DOHH2 (cell line): ENCODE results near the gene TMCO4.

Source experiments
- H3F3A ChIP-seq: fragments of 200-600 bp; sonication (generic), shearing (Covaris generic); 2 replicates; pipeline ENCODE4 v1.6.0; 2016; ENCODE audit warnings: antibody characterized with exemption, mild to moderate bottlenecking; ENCODE audit not compliant: control insufficient read depth, insufficient read depth
- H3K27ac ChIP-seq: fragments of 200-600 bp; sonication (generic); 2 replicates; pipeline ENCODE4 v1.5.1; 2014; ENCODE audit warnings: low read depth, mild to moderate bottlenecking, low read length, moderate library complexity
- H3K27me3 ChIP-seq: fragments of 200-600 bp; sonication (generic); 2 replicates; pipeline ENCODE4 v1.6.1; 2014; ENCODE audit warnings: mild to moderate bottlenecking, low read length, mixed read lengths; ENCODE audit not compliant: control insufficient read depth
- H3K36me3 ChIP-seq: fragments of 200-600 bp; sonication (generic); 2 replicates; pipeline ENCODE4 v1.6.1; 2014; ENCODE audit warnings: mild to moderate bottlenecking, low read length, moderate library complexity, mixed read lengths; ENCODE audit not compliant: control insufficient read depth
- H3K4me1 ChIP-seq: fragments of 200-600 bp; sonication (generic); 2 replicates; pipeline ENCODE4 v1.6.1; 2014; ENCODE audit warnings: mild to moderate bottlenecking, low read length, mixed read lengths; ENCODE audit not compliant: control insufficient read depth
- H3K4me2 ChIP-seq: fragments of 200-600 bp; sonication (generic); 2 replicates; pipeline ENCODE4 v1.6.0; 2014; ENCODE audit warnings: mild to moderate bottlenecking, low read length, moderate library complexity
- H3K4me3 ChIP-seq: fragments of 200-600 bp; sonication (generic); 2 replicates; pipeline ENCODE4 v1.5.1; 2014; ENCODE audit warnings: mild to moderate bottlenecking, low read length, mixed read lengths
- H3K79me2 ChIP-seq: fragments of 200-600 bp; sonication (generic); 2 replicates; pipeline ENCODE4 v1.6.1; 2014; ENCODE audit warnings: mild to moderate bottlenecking, low read length, mixed read lengths; ENCODE audit not compliant: control insufficient read depth
- H3K9me2 ChIP-seq: fragments of 200-600 bp; sonication (generic); replicated peaks from 2 replicates; pipeline ENCODE4 v1.6.1; 2014; ENCODE audit warnings: mild to moderate bottlenecking, low read length, mixed read lengths; ENCODE audit not compliant: control insufficient read depth
- H3K9me3 ChIP-seq: fragments of 200-600 bp; sonication (generic); 2 replicates; pipeline ENCODE4 v1.6.1; 2014; ENCODE audit warnings: antibody characterized with exemption, low read length, mixed read lengths; ENCODE audit not compliant: control insufficient read depth, insufficient read depth
- H4K20me1 ChIP-seq: fragments of 200-600 bp; sonication (generic); 2 replicates; pipeline ENCODE4 v1.6.0; 2014; ENCODE audit warnings: low read depth, mild to moderate bottlenecking, antibody characterized with exemption, low read length, moderate library complexity; ENCODE audit not compliant: control insufficient read depth, insufficient read depth
- EZH2phosphoT487 ChIP-seq: fragments of 200-600 bp; sonication (generic); IDR thresholded peaks from 2 replicates; pipeline ENCODE4 v1.6.1; 2017; ENCODE audit warnings: borderline replicate concordance, mild to moderate bottlenecking, antibody characterized with exemption, low read length, moderate library complexity, mixed read lengths
- TF ChIP-seq, protein P1 (sequence below): fragments of 200-600 bp; sonication (generic); IDR thresholded peaks from one replicate; pipeline ENCODE4 v1.5.1; 2014; ENCODE audit warnings: antibody characterized with exemption, mild to moderate bottlenecking, low read depth, low read length; ENCODE audit not compliant: poor library complexity, severe bottlenecking

TMCO4 gene

DNA sequence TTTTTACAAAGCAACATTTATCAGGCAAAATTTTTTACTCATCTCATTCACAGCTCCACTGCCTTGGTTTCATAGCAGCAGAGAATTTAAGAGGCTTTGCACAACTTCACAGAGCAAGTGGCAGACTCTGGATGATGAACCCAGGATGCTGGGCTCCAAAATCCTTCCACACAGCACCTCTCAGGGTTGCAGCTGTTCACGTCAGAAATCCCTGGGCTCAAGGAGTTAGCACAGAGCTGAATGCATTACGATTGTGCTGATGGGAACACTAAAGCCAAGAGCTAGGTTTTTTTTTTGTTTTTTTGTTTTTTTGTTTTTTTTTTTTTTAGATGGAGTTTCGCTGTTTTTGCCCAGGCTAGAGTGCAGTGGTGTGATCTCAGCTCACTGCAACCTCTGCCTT is 137.4 kb downstream of the TMCO4 start:
- no peak overlapping the region for H3K4me2 ChIP-seq
- H4K20me1 ChIP-seq = no peaks in the 10 kb centered on the region
- no peaks in the 10 kb centered on the region for H3K79me2 ChIP-seq
- TF ChIP-seq, protein P1, sequence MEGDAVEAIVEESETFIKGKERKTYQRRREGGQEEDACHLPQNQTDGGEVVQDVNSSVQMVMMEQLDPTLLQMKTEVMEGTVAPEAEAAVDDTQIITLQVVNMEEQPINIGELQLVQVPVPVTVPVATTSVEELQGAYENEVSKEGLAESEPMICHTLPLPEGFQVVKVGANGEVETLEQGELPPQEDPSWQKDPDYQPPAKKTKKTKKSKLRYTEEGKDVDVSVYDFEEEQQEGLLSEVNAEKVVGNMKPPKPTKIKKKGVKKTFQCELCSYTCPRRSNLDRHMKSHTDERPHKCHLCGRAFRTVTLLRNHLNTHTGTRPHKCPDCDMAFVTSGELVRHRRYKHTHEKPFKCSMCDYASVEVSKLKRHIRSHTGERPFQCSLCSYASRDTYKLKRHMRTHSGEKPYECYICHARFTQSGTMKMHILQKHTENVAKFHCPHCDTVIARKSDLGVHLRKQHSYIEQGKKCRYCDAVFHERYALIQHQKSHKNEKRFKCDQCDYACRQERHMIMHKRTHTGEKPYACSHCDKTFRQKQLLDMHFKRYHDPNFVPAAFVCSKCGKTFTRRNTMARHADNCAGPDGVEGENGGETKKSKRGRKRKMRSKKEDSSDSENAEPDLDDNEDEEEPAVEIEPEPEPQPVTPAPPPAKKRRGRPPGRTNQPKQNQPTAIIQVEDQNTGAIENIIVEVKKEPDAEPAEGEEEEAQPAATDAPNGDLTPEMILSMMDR = no peak
- no peak for TF ChIP-seq EZH2phosphoT487
- H3K9me2 ChIP-seq = no peaks in the 10 kb centered on the region
- no peaks in the 10 kb centered on the region for H3K36me3 ChIP-seq
- no peaks in the 10 kb centered on the region for H3K9me3 ChIP-seq
- H3K27me3 ChIP-seq = peaks cover 27% of the 10 kb centered on the region
- H3K27ac ChIP-seq = no peak overlapping the region
- H3F3A ChIP-seq = peaks cover 4% of the 10 kb centered on the region; the same call in 1 of the 2 replicates
- H3K4me1 ChIP-seq = peaks cover 3% of the 10 kb centered on the region; the same call in 1 of the 2 replicates
- H3K4me3 ChIP-seq = no peak overlapping the region

DNA sequence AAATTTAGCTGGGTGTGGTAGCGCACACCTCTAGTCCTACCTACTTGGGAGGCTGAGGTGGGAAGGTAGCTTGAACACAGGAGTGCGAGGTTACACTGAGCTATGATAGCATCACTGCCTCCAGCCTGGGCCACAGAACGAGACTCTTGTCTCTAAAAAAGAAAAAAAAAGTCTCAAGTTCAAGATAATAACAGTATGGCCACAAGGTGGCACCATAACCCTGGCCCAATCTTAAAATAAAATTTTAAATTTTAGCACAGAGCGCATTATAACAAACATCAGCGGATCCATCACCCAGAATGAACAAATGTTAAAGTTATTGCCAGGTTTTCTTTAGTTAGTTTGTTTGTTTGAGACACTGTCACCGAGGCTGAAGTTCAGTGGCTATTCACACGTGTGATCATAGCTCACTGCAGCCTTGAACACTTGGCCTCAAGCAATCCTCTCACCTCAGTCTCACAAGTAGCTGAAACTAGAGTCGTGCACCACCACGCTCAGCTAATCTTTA is 137.9 kb downstream of the TMCO4 start:
- peaks cover 3% of the 10 kb centered on the region; the same call in 1 of the 2 replicates for H3K4me1 ChIP-seq
- peaks cover 23% of the 10 kb centered on the region for H3K27me3 ChIP-seq
- H3K27ac ChIP-seq = no peak overlapping the region
- H3K79me2 ChIP-seq = no peaks in the 10 kb centered on the region
- TF ChIP-seq EZH2phosphoT487 = no peak
- TF ChIP-seq, protein P1 = peak; percentile 68
- no peaks in the 10 kb centered on the region for H3K36me3 ChIP-seq
- H3F3A ChIP-seq = peaks cover 4% of the 10 kb centered on the region; the same call in 1 of the 2 replicates
- H3K4me3 ChIP-seq = no peak overlapping the region
- no peaks in the 10 kb centered on the region for H3K9me2 ChIP-seq
- no peak overlapping the region for H3K4me2 ChIP-seq
- H3K9me3 ChIP-seq = no peaks in the 10 kb centered on the region
- H4K20me1 ChIP-seq = no peaks in the 10 kb centered on the region

DNA sequence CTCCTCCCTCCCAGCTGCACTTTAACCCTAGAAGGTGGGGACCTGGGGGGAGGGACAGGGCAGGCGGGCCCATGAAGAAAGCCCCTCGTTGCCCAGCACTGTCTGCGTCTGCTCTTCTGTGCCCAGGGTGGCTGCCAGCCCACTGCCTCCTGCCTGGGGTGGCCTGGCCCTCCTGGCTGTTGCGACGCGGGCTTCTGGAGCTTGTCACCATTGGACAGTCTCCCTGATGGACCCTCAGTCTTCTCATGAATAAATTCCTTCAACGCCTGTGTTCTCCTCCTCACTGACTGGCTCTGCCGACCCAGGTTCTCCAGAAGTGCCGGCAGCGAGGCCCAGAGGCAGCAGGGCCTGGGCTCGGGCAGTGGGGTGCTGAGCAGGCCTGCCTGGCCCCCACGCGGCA is 141.5 kb downstream of the TMCO4 start:
- Histone ChIP-seq H3K4me1 (peaks cover 18% of the 10 kb centered on the region), H3K4me2 (no peak overlapping the region), H4K20me1 (no peaks in the 10 kb centered on the region), H3K9me2 (no peaks in the 10 kb centered on the region), H3K9me3 (no peaks in the 10 kb centered on the region), H3K27me3 (peaks cover 2% of the 10 kb centered on the region; the same call in 1 of the 2 replicates), H3K79me2 (no peaks in the 10 kb centered on the region), H3F3A (peaks cover 4% of the 10 kb centered on the region; the same call in 1 of the 2 replicates), H3K27ac (no peak overlapping the region), H3K36me3 (no peaks in the 10 kb centered on the region), H3K4me3 (no peak overlapping the region)
- TF ChIP-seq, protein P1 = no peak
- TF ChIP-seq EZH2phosphoT487 = no peak
